ENCODE measurements around the gene TCEANC2.
"Not testable (repeated sequence)": the region's sequence is repeated elsewhere in the genome, so short reads cannot be mapped to it uniquely, and the experiment has no call there.

The TCEANC2 gene

GRCh38 chr1:54052934-54053744 is at the start of gene TCEANC2, which contains the start of gene TMEM59:
Gene TCEANC2 (plus strand): TSS chr1:54053608. CDS start chr1:54054423, 815 bp downstream.
Gene TMEM59 (minus strand): TSS chr1:54053204. CDS start chr1:54053188, 16 bp downstream.
- peak; percentile 99 for DNase-seq

DNA sequence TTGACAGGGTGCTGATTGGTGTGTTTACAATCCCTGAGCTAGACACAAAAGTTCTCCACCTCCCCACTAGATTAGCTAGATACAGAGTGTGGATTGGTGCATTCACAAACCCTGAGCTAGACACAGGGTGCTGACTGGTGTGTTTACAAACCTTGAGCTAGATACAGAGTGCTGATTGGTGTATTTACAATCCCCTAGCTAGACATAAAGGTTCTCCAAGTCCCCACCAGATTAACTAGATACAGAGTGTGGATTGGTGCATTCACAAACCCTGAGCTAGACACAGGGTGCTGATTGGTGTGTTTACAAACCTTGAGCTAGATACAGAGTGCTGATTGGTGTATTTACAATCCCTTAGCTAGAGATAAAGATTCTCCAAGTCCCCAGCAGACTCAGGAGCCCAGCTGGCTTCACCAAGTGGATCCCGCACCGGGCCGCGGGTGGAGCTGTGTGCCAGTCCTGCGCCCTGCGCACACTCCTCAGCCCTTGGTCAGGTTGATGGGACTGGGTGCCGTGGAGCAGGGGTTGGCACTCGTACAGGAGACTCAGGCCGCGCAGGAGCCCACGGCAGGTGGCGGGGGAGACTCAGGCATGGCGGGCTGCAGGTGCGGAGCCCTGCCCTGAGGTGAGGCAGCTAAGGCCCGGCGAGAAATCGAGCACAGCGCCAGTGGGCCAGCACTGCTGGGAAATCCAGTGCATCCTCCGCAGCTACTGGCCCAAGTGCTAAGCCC is 49.5 kb upstream of the TCEANC2 start:
- DNase-seq, result not testable (repeated sequence)

- no peak for DNase-seq
These were observed 48.8 kb upstream of the TCEANC2 start for GRCh38 chr1:54004481-54005049.

DNA sequence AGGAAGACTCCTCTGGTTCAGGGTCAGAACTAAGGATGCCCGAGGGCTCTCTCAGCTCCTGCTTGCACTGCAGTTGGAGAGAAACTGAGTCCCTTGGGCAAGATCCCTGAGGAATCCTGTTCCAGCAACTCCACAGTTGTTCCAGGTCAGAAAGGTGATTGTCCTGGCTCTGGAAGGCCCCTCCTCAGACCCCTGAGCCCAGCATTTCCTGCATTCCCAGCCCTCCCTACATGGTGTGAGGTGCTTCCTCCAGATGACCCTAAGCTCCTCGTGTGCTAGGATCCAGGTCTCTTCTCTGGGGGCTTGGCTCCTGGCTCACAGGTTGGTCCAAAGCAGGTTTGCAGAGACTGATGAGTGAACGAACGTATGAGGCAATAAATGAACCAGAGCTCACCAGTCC is 46.9 kb upstream of the TCEANC2 start:
- no peak for DNase-seq

- DNase-seq, result no peak
These were observed 45.8 kb upstream of the TCEANC2 start for GRCh38 chr1:54007613-54008012.

DNA sequence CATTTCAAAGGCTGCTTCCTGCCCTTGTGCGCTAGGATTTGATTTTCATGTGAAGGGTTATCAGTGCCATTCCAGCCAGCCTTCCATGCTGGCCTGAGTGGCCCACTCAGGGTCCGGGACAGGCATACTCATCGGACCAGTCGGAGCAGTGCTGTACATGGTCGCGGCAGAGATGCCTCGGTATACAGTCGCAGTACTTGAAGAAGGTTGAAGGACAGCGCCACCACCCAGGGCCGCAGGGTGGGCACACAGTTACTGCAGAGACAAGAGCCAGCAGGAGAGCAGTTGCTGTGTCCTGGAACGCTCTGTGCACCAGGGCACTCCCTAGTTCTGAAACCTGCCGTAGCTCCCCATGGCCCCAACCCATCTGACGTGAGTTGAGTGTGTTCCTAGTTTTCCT is 44.5 kb upstream of the TCEANC2 start:
- no peak for DNase-seq

GRCh38 chr1:54009406-54009805 is 44.0 kb upstream of the TCEANC2 start:
- no peak for DNase-seq

DNA sequence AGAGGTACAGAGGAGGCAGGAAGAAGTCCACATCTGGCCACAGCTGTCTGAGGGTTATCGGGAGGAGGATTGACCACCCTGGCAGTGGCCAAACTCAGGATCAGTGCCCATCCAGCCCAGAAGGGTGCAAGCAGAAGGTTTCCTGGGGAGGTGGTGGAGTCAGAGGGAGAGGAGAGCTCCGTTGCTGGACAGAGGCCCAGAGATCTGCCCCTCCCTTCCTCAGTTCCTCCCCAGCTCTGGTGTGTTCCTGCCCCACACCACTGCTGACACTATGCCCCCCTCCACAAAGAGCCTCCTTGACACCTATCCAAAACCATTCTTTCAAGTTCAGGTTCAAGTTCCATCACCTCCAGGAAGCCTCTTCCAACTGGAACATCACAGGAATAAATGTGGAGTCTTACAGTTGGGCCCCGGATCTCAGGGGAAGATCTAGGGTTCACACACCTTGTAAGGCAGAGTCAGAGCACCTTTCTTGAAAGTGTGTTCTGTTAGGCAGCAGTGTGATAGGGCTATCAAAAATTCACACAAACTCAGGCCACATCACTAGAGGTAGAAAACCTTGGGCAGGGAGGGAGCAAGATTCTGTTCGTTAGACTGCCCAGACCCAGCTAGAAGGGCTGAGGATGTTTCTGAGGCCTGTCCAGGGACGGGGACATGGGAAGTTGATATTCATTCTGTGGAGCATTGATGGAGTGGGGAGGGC is 42.8 kb upstream of the TCEANC2 start:
- no peak for DNase-seq

DNA sequence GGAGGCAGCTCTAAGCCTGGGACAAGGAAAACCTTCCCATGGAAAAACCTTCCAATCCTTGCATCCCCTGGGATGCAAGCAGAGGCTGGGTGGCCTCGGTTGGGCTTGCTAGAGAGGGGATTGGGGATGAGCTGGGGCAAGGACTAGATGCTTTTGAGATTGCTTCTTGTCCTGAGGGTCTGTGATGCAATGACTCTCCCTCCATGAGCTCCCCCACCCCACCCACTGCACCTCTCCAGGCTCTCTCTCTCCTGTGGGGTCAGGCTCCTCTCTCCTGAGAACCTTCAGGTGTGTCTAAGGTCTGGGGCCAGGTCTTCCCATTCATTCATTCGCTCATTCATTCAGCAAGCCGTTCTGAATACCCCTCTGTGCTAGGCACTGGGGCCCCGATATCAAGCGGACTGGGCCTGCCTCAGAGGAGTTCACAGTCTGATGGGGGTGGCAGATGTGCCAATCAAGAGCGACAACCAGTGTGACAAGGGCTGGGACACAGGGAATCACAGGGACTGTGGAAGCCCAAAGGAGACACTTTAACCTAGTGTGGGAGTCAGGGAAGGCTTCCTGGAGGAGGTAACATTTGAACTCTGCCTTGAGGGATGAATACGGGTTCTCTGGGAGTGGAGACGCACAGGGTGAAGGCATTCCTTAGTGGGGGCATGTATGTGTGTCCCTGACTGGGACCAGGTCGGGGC is 41.9 kb upstream of the TCEANC2 start:
- DNase-seq, result no peak

GRCh38 chr1:54012008-54012325 is 41.4 kb upstream of the TCEANC2 start:
- DNase-seq, result no peak

DNA sequence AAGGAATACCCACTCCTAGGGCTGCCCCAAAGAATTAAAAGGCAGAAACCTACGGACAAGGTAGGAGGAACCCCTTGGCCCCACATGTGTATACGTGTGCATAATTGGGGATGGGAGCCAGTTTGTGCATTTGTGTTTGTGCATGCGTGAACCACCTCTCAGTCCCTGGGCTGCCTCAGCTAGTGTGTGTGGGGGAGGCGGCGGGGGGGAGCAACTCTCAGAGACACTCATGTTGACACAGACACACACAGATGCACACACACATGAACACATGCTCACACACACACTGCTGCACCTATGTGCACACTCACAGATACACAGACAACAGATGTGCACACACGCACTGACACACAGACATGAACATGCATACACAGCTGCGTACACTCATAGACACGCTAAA is 40.5 kb upstream of the TCEANC2 start:
- no peak for DNase-seq

DNA sequence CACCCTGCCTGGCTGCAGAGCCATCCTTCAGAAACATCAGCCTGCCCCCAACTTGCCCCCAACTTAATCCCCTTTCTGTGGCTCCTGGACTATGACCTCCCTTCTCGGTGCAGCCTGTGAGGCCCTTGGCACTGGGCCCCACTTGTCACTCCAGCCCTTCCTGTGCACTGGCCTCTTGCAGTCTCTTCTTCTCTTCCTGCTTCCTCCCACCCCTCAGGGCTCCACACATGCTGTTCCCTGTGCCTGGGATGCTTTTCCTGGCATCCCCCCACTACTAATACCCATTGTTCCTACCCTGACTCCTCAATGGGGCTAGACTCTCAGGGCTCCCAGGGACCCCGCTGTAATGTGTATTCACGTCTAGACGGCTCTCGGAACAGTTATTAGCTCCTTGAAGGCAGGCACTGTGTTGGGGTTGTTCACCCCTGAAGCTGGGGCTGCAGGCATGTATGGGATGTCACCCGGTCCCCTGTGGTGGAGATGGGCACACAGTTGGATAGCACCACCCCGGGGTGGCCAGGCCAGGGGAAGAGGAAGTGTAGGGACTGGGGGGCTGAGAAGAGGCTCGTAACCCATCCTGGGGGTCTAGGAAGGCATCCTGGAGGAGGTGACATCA is 39.9 kb upstream of the TCEANC2 start:
- no peak for DNase-seq

DNA sequence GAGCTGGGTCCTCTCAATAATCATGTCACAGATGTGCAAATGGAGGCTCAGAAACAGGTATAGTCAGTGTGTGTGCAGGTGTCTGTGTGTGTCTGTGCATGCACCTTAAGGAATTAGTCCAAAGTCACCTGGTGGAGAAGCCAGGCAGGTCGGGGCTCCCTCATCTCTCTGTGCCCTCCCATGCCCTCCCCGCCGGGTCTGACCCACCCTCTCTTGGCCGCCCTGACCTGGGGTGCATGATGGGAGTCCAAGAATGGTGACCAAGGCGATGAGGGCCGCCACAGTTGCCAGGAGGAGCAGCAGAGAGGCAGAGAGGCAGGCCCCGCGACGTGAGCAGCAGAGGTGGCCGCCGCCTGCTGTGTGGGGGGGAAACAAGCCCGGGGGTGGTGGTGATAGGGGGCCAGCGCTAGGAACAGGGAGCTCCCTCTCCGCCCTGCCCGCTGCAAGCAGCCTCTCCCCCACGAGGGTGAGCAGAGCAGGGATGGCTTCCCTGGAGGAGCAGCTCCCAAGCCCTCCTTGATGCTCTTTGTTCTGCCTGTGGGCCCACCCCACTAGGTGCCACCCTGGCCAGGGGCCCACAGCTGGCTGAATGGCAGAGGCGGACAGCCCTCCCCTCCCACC is 39.3 kb upstream of the TCEANC2 start:
- DNase-seq, result no peak

DNA sequence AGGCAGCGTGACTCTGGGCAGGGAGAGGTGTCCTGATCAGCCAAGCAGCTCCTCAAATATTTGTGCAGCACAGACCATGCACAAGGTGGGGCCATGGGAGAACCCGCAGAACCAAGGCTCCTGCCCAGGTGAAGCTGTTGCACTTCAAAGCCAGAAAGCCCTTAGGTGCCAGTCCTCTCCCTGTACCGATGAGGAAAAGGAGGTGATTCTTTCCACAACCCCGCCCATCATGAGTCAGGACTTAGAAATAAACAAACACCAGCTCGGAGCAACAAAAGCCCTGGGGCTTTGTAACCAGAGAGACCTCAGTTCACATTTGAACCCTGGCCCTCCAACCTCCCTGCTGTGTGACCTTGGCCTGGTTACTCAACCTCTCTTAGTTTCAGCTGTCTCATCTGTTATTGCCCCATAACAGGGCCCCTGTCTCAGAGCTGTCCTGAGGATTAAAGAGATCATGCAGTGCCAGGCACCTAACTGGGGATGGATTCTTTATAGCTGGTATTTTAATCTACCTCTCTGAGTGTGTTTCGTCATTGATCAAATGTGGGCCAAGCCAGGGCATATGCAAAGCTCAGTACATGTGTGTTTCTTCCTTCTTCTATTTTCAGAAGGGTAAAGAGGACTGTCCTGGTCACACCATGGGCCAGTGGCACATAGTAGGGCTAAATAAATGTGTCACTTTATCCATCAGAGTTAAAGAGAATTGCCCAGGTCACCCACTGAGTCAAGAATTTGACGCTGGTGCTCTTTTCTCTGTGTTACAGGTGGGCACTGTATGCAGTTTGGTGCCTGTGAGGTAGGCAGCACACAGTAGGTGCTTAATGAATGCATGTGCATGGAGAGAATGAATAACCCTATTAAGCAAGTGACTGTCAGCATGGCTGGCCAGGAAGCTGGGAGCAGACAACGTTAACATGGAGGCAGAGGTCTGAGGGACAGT is 36.8 kb upstream of the TCEANC2 start:
- no peak for DNase-seq

DNA sequence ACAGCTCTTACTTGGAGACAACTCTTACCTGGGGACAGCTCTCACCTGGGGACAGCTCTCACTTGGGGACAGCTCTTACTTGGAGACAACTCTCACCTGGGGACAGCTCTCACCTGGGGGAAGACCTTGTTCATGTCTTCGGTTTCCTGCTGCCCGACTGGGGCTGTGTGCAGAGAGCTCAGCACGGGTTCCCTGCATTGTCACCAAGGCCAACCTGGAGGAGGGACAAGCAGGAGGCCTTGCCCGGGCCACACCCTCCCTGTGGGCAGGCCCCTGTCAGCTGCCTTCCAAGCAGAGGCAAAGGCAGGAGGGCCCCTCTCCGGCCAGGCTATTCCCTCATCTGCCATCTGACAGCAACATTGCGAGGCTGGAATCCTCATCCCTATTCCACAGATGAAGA is 35.4 kb upstream of the TCEANC2 start, which contains the start of gene LDLRAD1:
Gene LDLRAD1, minus strand, starts transcription at position 208 of the 400 bp plus-strand sequence. Its CDS starts 74 bp downstream, at position 134.
- DNase-seq, result no peak

- no peak for DNase-seq
These were observed 34.8 kb upstream of the TCEANC2 start for GRCh38 chr1:54018635-54019034.

GRCh38 chr1:54019562-54020176 is 33.7 kb upstream of the TCEANC2 start:
- not testable (repeated sequence) for DNase-seq

- DNase-seq, result no peak
These were observed 29.1 kb upstream of the TCEANC2 start for GRCh38 chr1:54024358-54024757.

DNA sequence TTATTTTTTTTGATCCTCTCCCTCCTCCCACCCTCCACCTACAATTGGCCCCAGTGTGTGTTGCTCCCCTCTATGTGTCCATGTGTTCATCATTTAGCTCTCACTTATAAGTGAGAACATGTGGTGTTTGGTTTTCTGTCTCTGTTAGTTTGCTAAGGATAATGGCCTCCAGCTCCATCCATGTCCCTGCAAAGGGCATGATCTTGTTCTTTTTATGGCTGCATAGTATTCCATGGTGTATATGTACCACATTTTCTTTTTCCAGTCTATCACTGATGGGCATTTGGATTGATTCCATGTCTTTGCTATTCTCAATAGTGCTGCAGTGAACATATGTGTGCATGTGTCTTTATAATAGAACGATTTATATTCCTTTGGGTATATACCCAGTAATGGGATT is 28.6 kb upstream of the TCEANC2 start:
- not testable (repeated sequence) for DNase-seq

DNA sequence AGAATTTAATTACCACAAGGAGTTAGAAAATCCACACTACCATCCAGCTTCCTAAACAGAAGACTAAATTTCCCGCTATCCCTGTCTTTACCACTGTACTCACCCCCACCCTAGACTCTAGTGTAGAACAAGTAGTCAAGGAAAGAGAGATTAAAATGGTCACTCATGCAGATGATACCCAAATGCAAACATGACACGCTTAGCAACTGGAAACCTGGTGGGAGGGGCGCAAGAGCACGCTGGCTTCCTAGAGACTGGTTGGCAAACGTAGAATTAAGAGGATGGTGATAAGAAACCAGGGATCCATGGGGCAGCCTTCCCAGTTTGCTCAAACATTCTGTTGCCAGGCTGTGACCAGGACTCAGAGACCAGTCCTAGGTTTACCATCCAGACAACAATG is 25.6 kb upstream of the TCEANC2 start:
- no peak for DNase-seq
